Memory B cell (primary cell): ENCODE measurements around the gene GPR176.

Source experiments
- ATAC-seq: fragments of 150-1000 bp; cut with Tn5 transposase; 2 replicates; pipeline ENCODE4 v1.10.0; 2021; ENCODE audit warnings: low read depth, mild to moderate bottlenecking, moderate library complexity
- DNase-seq, 2 donors: peaks; one replicate each; pipeline ENCODE4 v3.0.0; 2022; ENCODE audit warnings: low spot score in 2 of 2
- H3K27ac Mint-ChIP-seq: one replicate; pipeline ENCODE4 v1.8.0; 2022; ENCODE audit warnings: mild to moderate bottlenecking, moderate library complexity, mixed read lengths
- H3K27me3 Mint-ChIP-seq: one replicate; pipeline ENCODE4 v1.8.0; 2022; ENCODE audit warnings: mixed read lengths
- H3K36me3 Mint-ChIP-seq: one replicate; pipeline ENCODE4 v1.8.0; 2022; ENCODE audit warnings: mild to moderate bottlenecking, mixed read lengths
- H3K4me1 Mint-ChIP-seq: one replicate; pipeline ENCODE4 v1.8.0; 2022; ENCODE audit warnings: mixed read lengths
- H3K4me3 Mint-ChIP-seq: one replicate; pipeline ENCODE4 v1.8.0; 2022; ENCODE audit warnings: mild to moderate bottlenecking, moderate library complexity, mixed read lengths
- H3K9me3 Mint-ChIP-seq: one replicate; pipeline ENCODE4 v1.8.0; 2022; ENCODE audit warnings: mixed read lengths

Gene GPR176

DNA sequence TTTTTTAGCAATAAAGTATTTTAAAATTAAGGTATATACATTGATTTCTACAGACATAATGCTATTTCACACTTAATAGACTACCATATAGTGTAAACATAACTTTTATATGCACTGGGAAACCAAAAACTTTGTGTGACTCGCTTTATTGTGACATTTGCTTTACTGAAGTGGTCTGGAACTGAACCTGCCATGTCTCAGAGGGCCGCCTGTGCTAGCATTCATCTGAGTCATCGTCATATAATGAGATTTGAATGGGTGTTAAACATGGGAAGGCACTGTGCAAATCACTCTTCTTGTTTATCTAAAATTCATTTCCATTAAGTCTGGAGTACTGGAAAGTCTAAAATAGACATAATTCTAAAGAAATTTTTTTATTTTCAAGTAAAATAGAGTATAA, 26.8 kb upstream of the GPR176 start:
- H3K4me1 Mint-ChIP-seq, result no peaks in the 10 kb centered on the region
- ATAC-seq (no peak), DNase-seq (no peak)
- no peak overlapping the region for H3K4me3 Mint-ChIP-seq
- H3K27ac Mint-ChIP-seq, result no peak overlapping the region
- no peaks in the 10 kb centered on the region for H3K9me3 Mint-ChIP-seq
- H3K36me3 Mint-ChIP-seq, result peaks cover 35% of the 10 kb centered on the region
- H3K27me3 Mint-ChIP-seq, result no peaks in the 10 kb centered on the region

DNA sequence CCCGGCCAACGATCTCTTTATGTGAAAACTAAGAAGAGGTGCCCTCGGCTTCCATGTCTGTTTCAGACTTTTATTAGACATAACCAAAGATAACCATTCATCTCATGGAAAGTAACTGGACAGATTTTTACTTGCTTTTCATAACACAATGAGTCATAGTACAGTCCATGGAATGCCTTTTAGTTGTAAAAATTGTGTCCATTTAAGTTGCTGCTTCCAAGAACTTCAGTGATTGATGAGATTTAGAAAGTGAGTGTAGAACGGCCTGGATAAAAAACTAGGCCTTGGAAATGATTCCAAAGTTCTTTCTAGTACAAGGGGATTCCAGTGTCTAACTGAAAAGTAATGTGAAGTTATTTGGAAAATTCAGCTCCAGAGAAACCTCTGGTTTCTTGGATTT, 24.7 kb upstream of the GPR176 start:
- ATAC-seq, result no peak
- H3K4me3 Mint-ChIP-seq, result no peak overlapping the region
- no peak for DNase-seq
- no peaks in the 10 kb centered on the region for H3K9me3 Mint-ChIP-seq
- H3K27ac Mint-ChIP-seq, result no peak overlapping the region
- no peaks in the 10 kb centered on the region for H3K27me3 Mint-ChIP-seq
- H3K36me3 Mint-ChIP-seq, result peaks cover 31% of the 10 kb centered on the region
- H3K4me1 Mint-ChIP-seq, result no peaks in the 10 kb centered on the region

DNA sequence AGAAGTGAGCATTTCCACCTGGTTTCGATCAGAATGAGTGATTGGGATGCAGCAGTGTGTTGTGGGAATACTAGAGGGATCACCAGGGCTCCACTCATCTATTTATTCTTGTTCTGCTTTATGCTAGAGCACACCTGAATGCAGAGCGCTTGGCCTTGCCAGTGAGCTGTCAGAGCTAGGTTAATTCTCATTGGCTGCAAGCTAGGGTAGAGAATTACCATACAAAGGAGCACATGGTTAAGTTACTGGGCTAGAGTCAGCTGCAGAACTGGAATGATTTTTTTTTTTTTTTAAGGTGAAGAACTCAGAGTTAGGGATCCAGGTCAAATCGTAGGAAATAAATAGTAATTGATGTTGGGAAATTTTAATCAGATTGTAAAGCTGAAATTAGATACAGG, 22.7 kb upstream of the GPR176 start:
- H3K27me3 Mint-ChIP-seq, result no peaks in the 10 kb centered on the region
- no peak for DNase-seq
- H3K27ac Mint-ChIP-seq, result no peak overlapping the region
- ATAC-seq, result no peak
- H3K36me3 Mint-ChIP-seq, result peaks cover 30% of the 10 kb centered on the region
- no peak overlapping the region for H3K4me3 Mint-ChIP-seq
- no peaks in the 10 kb centered on the region for H3K9me3 Mint-ChIP-seq
- peaks cover 10% of the 10 kb centered on the region for H3K4me1 Mint-ChIP-seq

DNA sequence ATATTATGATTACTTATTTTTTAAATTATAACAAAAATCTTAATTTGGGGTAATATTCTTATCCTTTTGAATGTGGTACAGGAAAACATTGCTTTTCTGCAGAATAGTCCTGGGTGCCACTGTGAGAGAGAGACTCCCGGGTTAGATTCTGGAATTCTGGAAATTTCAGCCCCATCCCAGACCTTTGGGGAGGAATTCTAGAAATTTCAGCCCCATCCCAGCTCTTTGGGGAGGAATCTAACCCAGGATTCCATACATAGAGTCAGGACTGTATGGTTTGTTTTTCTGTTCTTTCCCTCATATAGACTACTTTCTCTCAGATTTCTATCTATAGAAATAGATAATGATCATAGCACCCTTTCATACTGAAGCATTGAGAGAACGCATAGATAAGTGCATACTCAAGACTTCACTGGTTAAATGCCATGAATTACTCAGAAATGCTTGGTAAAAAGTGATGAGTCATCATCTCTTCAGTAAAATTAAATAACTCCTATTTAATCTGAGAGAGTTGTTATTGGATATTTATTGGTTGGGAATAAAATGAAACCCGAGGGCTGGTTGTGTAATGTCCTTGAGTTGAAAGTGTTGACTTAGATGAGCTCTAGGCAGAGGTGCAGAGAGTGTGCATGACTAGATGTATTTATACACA, 22.2 kb upstream of the GPR176 start:
- H3K27ac Mint-ChIP-seq, result no peak overlapping the region
- ATAC-seq (no peak), DNase-seq (no peak)
- H3K4me1 Mint-ChIP-seq, result peaks cover 10% of the 10 kb centered on the region
- no peaks in the 10 kb centered on the region for H3K9me3 Mint-ChIP-seq
- no peak overlapping the region for H3K4me3 Mint-ChIP-seq
- no peaks in the 10 kb centered on the region for H3K27me3 Mint-ChIP-seq
- H3K36me3 Mint-ChIP-seq, result peaks cover 30% of the 10 kb centered on the region

DNA sequence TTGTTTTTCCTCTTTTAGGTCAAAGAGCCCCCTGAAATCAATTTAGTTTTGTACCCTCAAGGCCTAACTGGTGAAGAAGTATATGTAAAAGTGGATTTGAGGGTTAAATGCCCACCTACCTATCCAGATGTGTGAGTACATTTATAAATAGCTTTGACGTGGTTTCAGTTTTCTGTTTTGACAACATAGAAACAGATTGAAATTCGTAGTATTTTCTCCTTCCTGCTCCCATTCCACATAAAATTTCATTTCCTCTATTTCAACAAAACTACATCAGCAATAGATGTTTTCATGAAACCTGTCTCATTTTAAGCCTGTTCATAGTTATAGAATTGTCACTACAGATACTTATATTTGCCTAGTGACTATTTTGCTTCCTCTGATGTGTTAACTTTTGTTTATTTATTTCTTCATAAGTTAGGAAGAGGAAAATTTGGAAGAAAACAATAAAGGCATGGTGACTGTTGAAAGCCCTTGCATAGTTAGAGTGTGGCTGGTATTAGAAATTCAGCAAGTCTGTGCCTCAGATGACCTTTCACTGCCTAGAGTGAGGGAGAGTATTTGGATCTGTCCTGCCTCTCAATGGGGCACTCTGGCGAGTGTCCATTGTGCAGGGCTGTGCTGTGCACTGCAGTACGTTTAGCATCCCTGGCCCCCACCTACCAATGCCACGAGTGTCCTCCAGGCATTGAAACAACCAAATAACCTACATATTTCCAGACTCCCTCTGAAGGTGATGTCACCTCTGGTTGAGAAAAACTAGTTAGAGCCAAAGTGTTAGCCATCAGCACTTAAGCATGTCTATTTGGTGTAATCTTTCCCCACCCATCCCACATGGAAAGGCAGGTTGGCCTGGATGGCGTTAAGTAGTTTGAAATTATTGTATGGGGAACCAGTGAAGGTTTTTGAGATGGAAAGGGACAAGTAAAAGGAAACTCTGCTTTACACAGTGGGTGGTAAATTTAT, 19.7 kb upstream of the GPR176 start:
- H3K9me3 Mint-ChIP-seq, result no peaks in the 10 kb centered on the region
- peak overlapping the region; percentile 42 for H3K27ac Mint-ChIP-seq
- peaks cover 15% of the 10 kb centered on the region for H3K36me3 Mint-ChIP-seq
- DNase-seq (no peak), ATAC-seq (peak; percentile 59)
- H3K27me3 Mint-ChIP-seq, result no peaks in the 10 kb centered on the region
- H3K4me1 Mint-ChIP-seq, result peaks cover 13% of the 10 kb centered on the region
- no peak overlapping the region for H3K4me3 Mint-ChIP-seq

DNA sequence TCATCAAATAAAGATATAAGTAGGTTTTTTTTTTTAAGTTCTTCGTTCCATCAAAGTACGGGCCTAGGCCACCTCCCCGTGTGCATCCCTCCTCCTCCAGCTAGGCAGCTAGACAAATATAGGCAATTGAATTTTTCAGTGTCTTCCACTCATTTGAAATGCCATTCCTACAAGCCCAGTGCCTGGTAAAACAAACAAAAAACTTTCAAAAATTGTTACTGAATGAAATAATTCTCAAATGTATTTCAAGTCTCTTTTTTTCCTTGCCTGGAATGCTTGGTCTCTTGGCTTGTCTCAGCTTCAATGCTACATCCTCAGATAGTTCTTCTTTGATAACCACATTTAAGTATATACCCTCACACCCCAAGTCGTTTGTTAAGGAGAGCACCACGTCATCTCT, 17.6 kb upstream of the GPR176 start:
- DNase-seq (no peak), ATAC-seq (no peak)
- no peak overlapping the region for H3K27ac Mint-ChIP-seq
- H3K4me1 Mint-ChIP-seq, result peaks cover 18% of the 10 kb centered on the region
- peaks cover under 1% of the 10 kb centered on the region for H3K27me3 Mint-ChIP-seq
- no peaks in the 10 kb centered on the region for H3K9me3 Mint-ChIP-seq
- H3K4me3 Mint-ChIP-seq, result no peak overlapping the region
- peaks cover 6% of the 10 kb centered on the region for H3K36me3 Mint-ChIP-seq

DNA sequence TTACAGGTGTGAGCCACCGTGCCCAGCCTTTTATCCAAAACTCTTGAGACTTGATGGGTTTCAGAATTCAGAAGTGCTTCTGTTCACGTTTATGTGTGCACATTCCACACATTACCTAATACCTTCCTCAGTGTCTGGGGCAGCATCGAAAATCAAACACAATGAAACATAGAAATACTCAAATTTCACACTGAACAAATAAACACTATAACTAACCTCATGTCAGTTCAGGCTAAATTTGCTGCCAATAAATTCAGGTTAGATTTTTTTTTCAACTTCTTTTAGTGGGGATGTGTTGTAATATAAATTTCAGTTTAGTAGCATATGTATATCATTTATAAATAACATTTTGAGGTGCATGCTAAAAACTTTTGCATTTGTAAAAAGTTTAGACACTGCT, 16.6 kb upstream of the GPR176 start:
- Mint-ChIP-seq H3K4me1 (peaks cover 18% of the 10 kb centered on the region), H3K36me3 (peaks cover 3% of the 10 kb centered on the region), H3K27me3 (peaks cover 4% of the 10 kb centered on the region), H3K27ac (no peak overlapping the region), H3K9me3 (no peaks in the 10 kb centered on the region), H3K4me3 (no peak overlapping the region)
- ATAC-seq, result no peak
- DNase-seq, result no peak

DNA sequence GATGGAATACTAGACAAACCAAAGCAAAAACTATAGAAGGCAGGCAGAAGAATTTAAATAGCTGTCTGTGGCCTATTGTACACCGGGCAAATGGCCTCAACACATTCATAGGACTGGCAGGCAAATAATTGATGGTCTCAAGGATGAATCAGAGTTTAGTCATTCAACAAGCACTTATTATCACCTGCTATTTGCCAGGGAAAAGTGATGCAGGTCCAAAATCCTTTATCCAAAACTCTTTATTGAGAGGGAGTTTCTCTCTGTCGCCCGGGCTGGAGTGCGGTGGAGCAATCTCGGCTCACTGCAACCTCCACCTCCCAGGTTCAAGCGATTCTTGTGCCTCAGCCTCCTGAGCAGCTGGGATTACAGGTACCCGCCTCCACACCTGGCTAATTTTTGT, 16.1 kb upstream of the GPR176 start:
- Mint-ChIP-seq H3K4me1 (peaks cover 18% of the 10 kb centered on the region), H3K27ac (no peak overlapping the region), H3K36me3 (peaks cover 3% of the 10 kb centered on the region), H3K27me3 (peaks cover 4% of the 10 kb centered on the region), H3K9me3 (no peaks in the 10 kb centered on the region), H3K4me3 (no peak overlapping the region)
- DNase-seq, result no peak
- ATAC-seq, result no peak

DNA sequence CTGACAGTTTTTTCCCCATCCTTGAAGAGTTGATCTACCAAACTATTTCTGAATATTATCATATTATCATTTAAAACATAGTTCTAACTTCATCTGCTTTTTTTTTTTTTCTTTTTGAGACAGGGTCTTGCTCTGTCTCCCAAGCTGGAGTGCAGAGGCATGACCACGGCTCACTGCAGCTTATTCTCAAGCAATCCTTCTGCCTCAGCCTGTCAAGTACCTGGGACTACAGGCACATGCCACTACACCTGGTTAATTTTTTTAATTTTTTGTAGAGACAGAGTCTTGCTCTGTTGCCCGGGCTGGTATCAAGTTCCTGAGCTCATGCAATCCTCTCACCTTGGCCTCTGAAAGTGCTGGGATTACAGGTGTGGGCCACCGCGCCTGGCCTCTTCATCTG, 15.2 kb upstream of the GPR176 start:
- DNase-seq (no peak), ATAC-seq (no peak)
- Mint-ChIP-seq H3K4me1 (peaks cover 18% of the 10 kb centered on the region), H3K36me3 (peaks cover 1% of the 10 kb centered on the region), H3K4me3 (no peak overlapping the region), H3K27ac (no peak overlapping the region), H3K9me3 (no peaks in the 10 kb centered on the region), H3K27me3 (peaks cover 4% of the 10 kb centered on the region)

DNA sequence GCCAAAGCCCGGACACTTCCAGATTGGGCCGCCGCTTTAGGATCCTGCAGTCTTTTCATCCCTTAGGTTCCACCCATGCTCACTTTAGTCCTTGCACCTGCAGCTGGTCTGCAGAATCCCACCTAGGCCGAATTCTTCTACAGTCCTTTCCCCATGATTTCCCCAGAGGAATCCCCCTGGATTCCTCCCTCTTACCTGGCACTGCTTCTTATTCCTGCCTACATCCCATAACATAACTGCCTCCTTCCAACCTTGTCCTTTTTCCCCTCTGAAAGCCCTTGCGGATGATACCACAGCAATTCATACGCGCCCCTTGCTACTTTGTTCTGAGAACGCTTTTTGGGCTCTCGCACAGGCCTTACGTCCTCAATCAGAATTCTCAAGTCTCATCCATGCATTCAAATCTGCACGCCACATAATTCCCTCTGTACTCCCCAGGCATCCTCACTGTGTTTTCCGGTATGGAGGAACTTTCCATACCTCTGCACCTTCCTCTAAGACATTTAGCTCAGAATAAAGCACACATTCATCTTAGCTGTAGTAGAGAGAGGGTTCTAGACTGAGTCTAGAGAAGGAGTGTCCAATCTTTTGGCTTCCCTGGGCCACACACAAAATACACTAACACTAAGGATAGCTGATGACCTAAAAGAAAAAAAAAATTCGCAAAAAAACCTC, 14.5 kb upstream of the GPR176 start:
- H3K27me3 Mint-ChIP-seq, result peaks cover 4% of the 10 kb centered on the region
- ATAC-seq, result no peak
- H3K4me1 Mint-ChIP-seq, result peaks cover 17% of the 10 kb centered on the region
- H3K4me3 Mint-ChIP-seq, result peak overlapping the region; percentile 84
- H3K9me3 Mint-ChIP-seq, result no peaks in the 10 kb centered on the region
- DNase-seq, result no peak
- peaks cover under 1% of the 10 kb centered on the region for H3K36me3 Mint-ChIP-seq
- peak overlapping the region; percentile 69 for H3K27ac Mint-ChIP-seq

DNA sequence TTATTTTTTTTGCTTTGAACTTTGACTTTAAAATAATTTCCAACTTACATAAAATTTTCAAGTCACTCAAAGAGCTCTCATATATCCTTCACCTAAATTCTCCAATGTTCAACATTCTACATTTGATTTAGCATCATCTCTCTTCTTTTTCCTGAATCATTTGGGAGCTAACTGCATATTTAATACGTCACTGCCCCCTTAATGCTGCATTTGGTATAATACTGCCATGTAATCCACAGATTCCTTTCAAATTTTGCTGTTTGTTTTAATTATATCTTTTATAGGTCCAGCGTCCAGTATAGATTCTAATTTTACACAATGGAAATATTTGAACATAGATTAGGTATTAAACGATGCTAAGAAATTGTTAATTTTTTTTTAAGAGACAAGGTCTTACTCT, 11.5 kb upstream of the GPR176 start:
- Mint-ChIP-seq H3K36me3 (no peaks in the 10 kb centered on the region), H3K27me3 (peaks cover 4% of the 10 kb centered on the region), H3K9me3 (no peaks in the 10 kb centered on the region), H3K4me1 (peaks cover 8% of the 10 kb centered on the region), H3K27ac (no peak overlapping the region), H3K4me3 (no peak overlapping the region)
- DNase-seq (no peak), ATAC-seq (no peak)

DNA sequence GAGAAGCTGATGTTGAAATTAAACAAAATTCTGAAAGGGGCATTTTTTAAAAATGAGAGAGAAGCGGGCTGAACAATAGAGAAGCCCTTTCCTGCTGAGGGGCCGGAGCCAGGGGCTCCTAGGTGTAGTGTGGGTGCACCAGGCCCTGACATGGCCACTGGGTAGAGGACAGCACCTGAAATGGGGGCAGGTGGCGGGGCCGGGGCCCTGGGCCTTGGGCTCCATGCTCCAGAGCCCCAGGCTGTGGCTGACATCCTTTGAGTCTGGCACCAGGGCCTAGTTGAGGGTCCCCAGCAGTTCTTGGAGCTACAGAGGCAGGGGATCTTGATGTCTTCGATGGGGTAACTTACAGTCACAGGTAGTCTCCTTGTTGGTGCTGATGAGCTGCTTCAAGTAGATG, 6.5 kb upstream of the GPR176 start:
- H3K27ac Mint-ChIP-seq, result no peak overlapping the region
- no peak for ATAC-seq
- H3K9me3 Mint-ChIP-seq, result no peaks in the 10 kb centered on the region
- H3K4me1 Mint-ChIP-seq, result no peaks in the 10 kb centered on the region
- H3K36me3 Mint-ChIP-seq, result no peaks in the 10 kb centered on the region
- no peak for DNase-seq
- peaks cover 4% of the 10 kb centered on the region for H3K27me3 Mint-ChIP-seq
- H3K4me3 Mint-ChIP-seq, result no peak overlapping the region

DNA sequence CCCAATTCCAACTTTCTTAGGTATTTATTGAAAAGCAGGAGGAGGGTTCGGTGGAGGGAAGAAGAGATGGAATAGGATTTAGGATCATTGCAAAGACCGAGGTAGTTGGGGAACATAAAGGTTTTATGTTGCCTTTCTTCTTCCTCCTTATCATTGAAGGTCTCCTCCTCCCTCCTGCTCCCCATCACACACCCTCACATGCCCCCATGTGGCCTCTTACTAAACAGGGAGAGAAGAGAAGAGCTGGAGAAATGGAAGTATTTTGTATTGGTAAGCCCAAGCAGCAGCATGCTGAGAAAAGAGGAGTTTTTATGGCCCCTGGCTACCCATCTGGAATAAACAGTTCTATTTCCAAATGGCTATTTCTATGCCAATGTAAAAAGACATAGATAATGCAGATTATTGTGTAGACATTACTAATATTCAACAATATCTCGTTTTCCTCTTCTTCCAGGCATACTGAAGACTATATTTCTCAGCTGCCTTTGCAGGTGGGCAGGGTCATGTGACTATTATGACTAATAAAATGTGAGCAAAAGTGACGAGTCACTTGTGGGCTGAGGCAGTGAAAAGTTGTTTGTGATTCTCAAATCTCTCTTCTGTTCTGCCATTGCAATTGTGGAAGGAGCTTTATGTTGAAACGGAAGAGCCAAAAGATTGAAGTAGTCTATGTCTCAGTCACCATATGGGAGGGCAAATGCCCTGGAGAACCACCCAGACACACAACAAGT, 5.2 kb upstream of the GPR176 start:
- no peaks in the 10 kb centered on the region for H3K9me3 Mint-ChIP-seq
- H3K36me3 Mint-ChIP-seq, result no peaks in the 10 kb centered on the region
- no peak for ATAC-seq
- peaks cover 4% of the 10 kb centered on the region for H3K4me1 Mint-ChIP-seq
- H3K4me3 Mint-ChIP-seq, result no peak overlapping the region
- H3K27me3 Mint-ChIP-seq, result peaks cover 4% of the 10 kb centered on the region
- H3K27ac Mint-ChIP-seq, result no peak overlapping the region
- no peak for DNase-seq

DNA sequence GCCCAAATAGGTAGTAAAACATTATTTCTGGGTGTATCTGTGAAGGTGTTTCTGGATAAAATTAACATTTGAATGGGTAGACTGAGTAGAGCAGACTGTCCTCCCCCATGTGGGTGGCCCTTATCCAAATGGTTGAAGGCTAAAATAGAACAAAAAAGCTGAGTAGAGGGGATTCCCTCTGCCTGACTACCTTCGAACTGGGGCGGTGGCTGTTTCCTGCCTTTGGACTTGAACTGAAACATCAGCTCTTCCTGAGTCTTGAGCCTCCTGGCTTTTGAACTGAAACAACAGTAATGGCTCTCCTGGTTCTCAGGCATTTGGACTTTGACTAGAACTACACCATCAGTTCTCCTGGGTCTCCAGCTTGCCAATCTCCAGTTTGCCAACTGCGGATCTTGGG, 4.4 kb upstream of the GPR176 start:
- Mint-ChIP-seq H3K27ac (no peak overlapping the region), H3K27me3 (peaks cover 4% of the 10 kb centered on the region), H3K4me3 (no peak overlapping the region), H3K36me3 (no peaks in the 10 kb centered on the region), H3K4me1 (peaks cover 4% of the 10 kb centered on the region), H3K9me3 (no peaks in the 10 kb centered on the region)
- DNase-seq (no peak), ATAC-seq (no peak)
